PC-9 (cell line): ENCODE data around the gene SHC3. TPM values are rescaled to one million over a fixed set of nuclear protein-coding genes. Genes with fewer than 3 reads are reported as not detected.

Experiments
- BruUV-seq: library from RNA; stranded (reverse); fragments of 400-500 nt; replicated peaks from 2 replicates; lab custom pipeline; 2021; lab: Mats Ljungman, UMichigan
- CTCF ChIA-PET: fragments of 300-600 bp; sonication (Branson Sonifier 250); formaldehyde crosslinking; loops from one replicate; lab custom pipeline; 2022; ENCODE audit warnings: antibody characterized with exemption; lab: Charles Lee
- POLR2A ChIA-PET: fragments of 300-600 bp; sonication (Branson Sonifier 250); formaldehyde crosslinking; loops from one replicate; lab custom pipeline; 2022; ENCODE audit warnings: antibody characterized with exemption; ENCODE audit not compliant: unreplicated experiment; lab: Charles Lee
- DNase-seq, 2 experiments: peaks; one replicate each; pipeline versions ENCODE4 v3.0.0 to v3.0.0-alpha.2; 2015 to 2022; ENCODE audit warnings: mixed read lengths in 1 of 2
- H2AFZ ChIP-seq: fragments of 200-600 bp; sonication (generic); 2 replicates; pipeline ENCODE4 v1.8.1; 2017; ENCODE audit warnings: antibody characterized with exemption
- H3F3A ChIP-seq: fragments of 200-600 bp; sonication (generic); 2 replicates; pipeline ENCODE4 v1.8.1; 2017; ENCODE audit warnings: antibody characterized with exemption, mild to moderate bottlenecking, low read depth; ENCODE audit not compliant: insufficient read depth
- H3K27ac ChIP-seq: fragments of 200-600 bp; sonication (generic); 2 replicates; pipeline ENCODE4 v1.6.1; 2016; ENCODE audit warnings: mixed run types
- H3K27me3 ChIP-seq: fragments of 200-600 bp; sonication (generic); 2 replicates; pipeline ENCODE4 v1.6.1; 2016; ENCODE audit warnings: low read depth, mixed run types; ENCODE audit not compliant: insufficient read depth
- H3K36me3 ChIP-seq: fragments of 200-600 bp; sonication (generic); 2 replicates; pipeline ENCODE4 v1.6.1; 2016; ENCODE audit warnings: low read depth, mixed run types
- H3K4me1 ChIP-seq: fragments of 200-600 bp; sonication (generic); replicated peaks from 2 replicates; pipeline ENCODE4 v1.6.1; 2016; ENCODE audit warnings: mixed run types; ENCODE audit not compliant: insufficient read depth
- H3K4me2 ChIP-seq: fragments of 200-600 bp; sonication (generic); 2 replicates; pipeline ENCODE4 v1.6.1; 2017; ENCODE audit warnings: mixed run types
- H3K4me3 ChIP-seq: fragments of 200-600 bp; sonication (generic); 2 replicates; pipeline ENCODE4 v1.6.1; 2016; ENCODE audit warnings: mixed run types
- H3K79me2 ChIP-seq: fragments of 200-600 bp; sonication (generic); 2 replicates; pipeline ENCODE4 v1.6.1; 2017; ENCODE audit warnings: low read depth, mixed run types
- H3K9me2 ChIP-seq: fragments of 200-600 bp; sonication (generic); 2 replicates; pipeline ENCODE4 v1.8.1; 2017; ENCODE audit warnings: mild to moderate bottlenecking; ENCODE audit not compliant: insufficient read depth
- H3K9me3 ChIP-seq: fragments of 200-600 bp; sonication (generic); 2 replicates; pipeline ENCODE4 v1.8.1; 2016; ENCODE audit warnings: low read depth; ENCODE audit not compliant: insufficient read depth
- H4K20me1 ChIP-seq: fragments of 200-600 bp; sonication (generic); 2 replicates; pipeline ENCODE4 v1.8.1; 2017; ENCODE audit not compliant: insufficient read depth
- CTCF ChIP-seq: fragments of 200-600 bp; sonication (generic); conservative IDR thresholded peaks from 2 replicates; pipeline ENCODE4 v1.6.1; 2017; ENCODE audit warnings: mixed run types, antibody characterized with exemption, mild to moderate bottlenecking, moderate library complexity
- EZH2 ChIP-seq: fragments of 200-600 bp; sonication (generic); IDR thresholded peaks from 2 replicates; pipeline ENCODE4 v1.8.0; 2017; ENCODE audit warnings: antibody characterized with exemption, low read depth
- intact Hi-C: fragments of 100-400 bp; cut with micrococcal nuclease; formaldehyde crosslinking; loops from one replicate; pipeline ENCODE4 v1.10.0; 2022; ENCODE audit not compliant: unreplicated experiment
- total RNA-seq: library from RNA; stranded (reverse); gene quantifications from 2 replicates; pipeline ENCODE4 v1.2.3, GENCODE V29; 2021

The SHC3 gene
- total RNA-seq, 1 experiment from 2014 or later, result 15.9 TPM

- Histone ChIP-seq H3K27me3 (no peaks in the 10 kb centered on the region), H2AFZ (no peak overlapping the region), H3K27ac (no peak overlapping the region), H3K36me3 (no peaks in the 10 kb centered on the region), H3K9me2 (no peaks in the 10 kb centered on the region), H3K4me3 (no peak overlapping the region), H3K9me3 (no peaks in the 10 kb centered on the region), H4K20me1 (no peaks in the 10 kb centered on the region), H3K79me2 (no peaks in the 10 kb centered on the region), H3K4me2 (no peak overlapping the region), H3F3A (no peaks in the 10 kb centered on the region), H3K4me1 (no peaks in the 10 kb centered on the region)
- ChIA-PET CTCF (no interaction called here), POLR2A (no interaction called here)
- TF ChIP-seq EZH2, result no peak
- TF ChIP-seq CTCF, result no peak
- intact Hi-C loops, result no loop called here
- BruUV-seq, result no TSS peak
- no peak for DNase-seq
Measured at GRCh38 chr9:89080193-89080592, 98.4 kb downstream of the SHC3 start.

- Histone ChIP-seq H3K27ac (no peak overlapping the region), H3K4me2 (no peak overlapping the region), H4K20me1 (no peaks in the 10 kb centered on the region), H3F3A (no peaks in the 10 kb centered on the region), H3K4me3 (no peak overlapping the region), H3K9me3 (no peaks in the 10 kb centered on the region), H3K4me1 (no peaks in the 10 kb centered on the region), H3K9me2 (no peaks in the 10 kb centered on the region), H3K27me3 (no peaks in the 10 kb centered on the region), H2AFZ (no peak overlapping the region), H3K79me2 (no peaks in the 10 kb centered on the region), H3K36me3 (no peaks in the 10 kb centered on the region)
- BruUV-seq, result no TSS peak
- TF ChIP-seq EZH2 (no peak), CTCF (no peak)
- ChIA-PET POLR2A (no interaction called here), CTCF (no interaction called here)
- no peak for DNase-seq
- intact Hi-C loops, result no loop called here
Measured at GRCh38 chr9:89079391-89079790, 99.2 kb downstream of the SHC3 start.

- Histone ChIP-seq H3K27ac (no peak overlapping the region), H3K9me3 (no peaks in the 10 kb centered on the region), H4K20me1 (no peaks in the 10 kb centered on the region), H3F3A (no peaks in the 10 kb centered on the region), H3K4me1 (no peaks in the 10 kb centered on the region), H3K27me3 (no peaks in the 10 kb centered on the region), H3K36me3 (no peaks in the 10 kb centered on the region), H3K9me2 (no peaks in the 10 kb centered on the region), H3K79me2 (no peaks in the 10 kb centered on the region), H3K4me2 (no peak overlapping the region), H2AFZ (no peak overlapping the region), H3K4me3 (no peak overlapping the region)
- POLR2A ChIA-PET, result no interaction called here
- no TSS peak for BruUV-seq
- DNase-seq, result no peak
- intact Hi-C loops, result no loop called here
- TF ChIP-seq CTCF, result no peak
- TF ChIP-seq EZH2, result no peak
- CTCF ChIA-PET, result no interaction called here
Measured at GRCh38 chr9:89078860-89079259, 99.8 kb downstream of the SHC3 start.
